HepG2 (cell line): Measurements from ENCODE around the gene TRAK1. TPM values are rescaled to one million over a fixed set of nuclear protein-coding genes. Genes with fewer than 3 reads are reported as not detected.

Source experiments
- ATAC-seq: fragments of 200-7000 bp; cut with Tn5 transposase; 3 replicates; pipeline ENCODE4 v1.9.1; 2020; ENCODE audit warnings: mild to moderate bottlenecking, moderate library complexity
- BruUV-seq: library from RNA; stranded (reverse); fragments of 400-500 nt; replicated peaks from 2 replicates; lab custom pipeline; 2021; lab: Mats Ljungman, UMichigan
- CTCF ChIA-PET: fragments of 300-600 bp; formaldehyde crosslinking; extraction: SDS; loops from one replicate; lab custom pipeline; 2021; ENCODE audit warnings: low total read pairs, inconsistent platforms, low intra/inter-chr PET ratio; lab: Yijun Ruan, JAX
- POLR2A ChIA-PET: fragments of 350-600 bp; sonication (Branson Sonifier 250); formaldehyde crosslinking; loops from one replicate; lab custom pipeline; 2020; ENCODE audit warnings: antibody characterized with exemption, inconsistent platforms; lab: Yijun Ruan, JAX
- DNase-seq: peaks from one replicate; pipeline ENCODE4 v3.0.0-alpha.2; 2015; ENCODE audit warnings: low spot score
- FAIRE-seq: peaks from 3 replicates; lab custom pipeline; 2011; peaks lifted over from hg19 to GRCh38; lab: Jason Lieb, UNC
- H2AFZ ChIP-seq: one replicate; pipeline ENCODE4 v1.6.1; 2011; ENCODE audit warnings: low read length, inconsistent platforms
- H3K27ac ChIP-seq: fragments of 300-600 bp; 3 replicates; pipeline ENCODE4 v1.8.0; 2011; ENCODE audit warnings: mixed run types, mild to moderate bottlenecking, mixed read lengths, low read length, inconsistent platforms; ENCODE audit not compliant: insufficient read depth; ENCODE audit errors: extremely low read length
- H3K27me3 ChIP-seq, 2 experiments: fragments of 200-600 bp in 1 of 2; 2 replicates in 1 of 2; 3 replicates in 1 of 2; pipeline versions ENCODE4 v1.6.0 to v1.8.0; 2011; ENCODE audit warnings: low read length in 2 of 2, mild to moderate bottlenecking in 2 of 2, moderate library complexity in 2 of 2, inconsistent platforms in 1 of 2; ENCODE audit not compliant: insufficient read depth in 2 of 2, control insufficient read depth in 1 of 2
- H3K36me3 ChIP-seq, 2 experiments: fragments of 200-600 bp in 1 of 2; replicated peaks in 1 of 2; 2 replicates in 1 of 2; 3 replicates in 1 of 2; pipeline versions ENCODE4 v1.5.1 to v1.8.0; 2011; ENCODE audit warnings: low read length in 2 of 2, inconsistent platforms in 1 of 2; ENCODE audit not compliant: insufficient read depth in 2 of 2, control insufficient read depth in 1 of 2
- H3K4me1 ChIP-seq: 2 replicates; pipeline ENCODE4 v1.5.1; 2012; ENCODE audit warnings: low read length, inconsistent platforms; ENCODE audit not compliant: insufficient read depth
- H3K4me2 ChIP-seq: 2 replicates; pipeline ENCODE4 v1.6.0; 2011; ENCODE audit warnings: low read depth, low read length, inconsistent platforms
- H3K4me3 ChIP-seq, 3 experiments: fragments of 200-600 bp in 1 of 3; sonication (generic), shearing (Covaris generic) in 1 of 3; replicated peaks in 1 of 3; 2 replicates each; pipeline ENCODE4 v1.5.1; 2011 to 2016; ENCODE audit warnings: low read length in 3 of 3, inconsistent platforms in 2 of 3, low read depth in 2 of 3, mild to moderate bottlenecking in 2 of 3, control low read depth in 1 of 3, mixed read lengths in 1 of 3; ENCODE audit not compliant: insufficient read depth in 1 of 3
- H3K79me2 ChIP-seq: one replicate; pipeline ENCODE4 v1.6.1; 2011; ENCODE audit warnings: low read length, inconsistent platforms; ENCODE audit not compliant: insufficient read depth
- H3K9ac ChIP-seq: 2 replicates; pipeline ENCODE4 v1.6.0; 2011; ENCODE audit warnings: mild to moderate bottlenecking, low read depth, low read length, inconsistent platforms; ENCODE audit not compliant: insufficient read depth
- H3K9me3 ChIP-seq: 2 replicates; pipeline ENCODE4 v1.5.1; 2012; ENCODE audit warnings: mild to moderate bottlenecking, low read length
- H4K20me1 ChIP-seq: 2 replicates; pipeline ENCODE4 v1.6.0; 2011; ENCODE audit warnings: inconsistent platforms, mild to moderate bottlenecking, low read length, moderate library complexity; ENCODE audit not compliant: insufficient read depth
- CHD2 ChIP-seq: IDR thresholded peaks from 2 replicates; pipeline ENCODE4 v1.6.1; 2011; ENCODE audit warnings: low read depth, low read length, improper control_type of control experiment
- HNF4A ChIP-seq: sonication (generic); formaldehyde crosslinking; IDR thresholded peaks from 2 replicates; pipeline ENCODE4 v1.4.0; 2020; ENCODE audit warnings: missing genetic modification reagents
- ISL2 ChIP-seq: sonication (generic); formaldehyde crosslinking; IDR thresholded peaks from 2 replicates; pipeline ENCODE4 v1.5.0; 2020; ENCODE audit warnings: missing genetic modification reagents
- NFYC ChIP-seq: IDR thresholded peaks from 2 replicates; pipeline ENCODE4 v1.6.1; 2016; ENCODE audit warnings: missing genetic modification reagents, missing compliant biosample characterization
- YEATS2 ChIP-seq: sonication (generic); formaldehyde crosslinking; IDR thresholded peaks from 2 replicates; pipeline ENCODE4 v1.4.0; 2020; ENCODE audit warnings: missing genetic modification reagents, borderline replicate concordance
- ZFYVE20 ChIP-seq: sonication (generic); formaldehyde crosslinking; IDR thresholded peaks from 2 replicates; pipeline ENCODE4 v1.8.0; 2023; ENCODE audit warnings: low read depth, mild to moderate bottlenecking, moderate library complexity, missing genetic modification reagents, borderline replicate concordance
- ZNF766 ChIP-seq: sonication (generic); formaldehyde crosslinking; IDR thresholded peaks from 2 replicates; pipeline ENCODE4 v1.5.0; 2020; ENCODE audit warnings: missing genetic modification reagents, borderline replicate concordance
- ZNF883 ChIP-seq: sonication (generic); formaldehyde crosslinking; IDR thresholded peaks from 2 replicates; pipeline ENCODE4 v1.5.1; 2020; ENCODE audit warnings: mild to moderate bottlenecking, missing genetic modification reagents; ENCODE audit errors: not compliant biosample characterization
- WGBS: methylation state at CpG from one replicate; pipeline ENCODE4 v1.1.6; 2017; ENCODE audit warnings: low lambda C conversion rate; 5-methylcytosine and 5-hydroxymethylcytosine counted together
- in situ Hi-C: cut with HindIII; loops from 2 replicates; pipeline ENCODE4 v1.10.0; 2017; ENCODE audit warnings: low pct_unique_long_range_greater_than_20kb; ENCODE audit not compliant: extremely low pct_ligation_motif_present
- intact Hi-C: fragments of 100-400 bp; cut with micrococcal nuclease; formaldehyde crosslinking; loops from one replicate; pipeline ENCODE4 v1.10.0; 2022; ENCODE audit not compliant: unreplicated experiment
- polyA plus RNA-seq, 8 experiments: library from polyadenylated mRNA; depleted of rRNA in 3 of 8; stranded (reverse) in 7 of 8; unstranded in 1 of 8; fragments of >200 nt; fragmentation: Illumina TruSeq in 4 of 8; extraction: Trizol in 4 of 8; gene quantifications; 2 replicates each; pipeline versions ENCODE4 v1.2.1 to v1.2.3, GENCODE V29; 2011 to 2016; ENCODE audit warnings: low read depth in 4 of 8, missing spikeins in 1 of 8, mixed read lengths in 1 of 8; ENCODE audit not compliant: insufficient read depth in 1 of 8
- total RNA-seq, 5 experiments: library from RNA; depleted of rRNA; stranded (reverse); fragments of >200 nt; fragmentation: Illumina TruSeq; extraction: Trizol; gene quantifications; 2 replicates each; pipeline ENCODE4 v1.2.3, GENCODE V29; 2016; ENCODE audit warnings: low read depth in 1 of 5
- TF ChIP-seq, protein P1 (sequence below): sonication (generic); formaldehyde crosslinking; conservative IDR thresholded peaks from 2 replicates; pipeline ENCODE4 v1.5.0; 2020; ENCODE audit warnings: missing genetic modification reagents
- TF ChIP-seq, protein P2 (sequence below): sonication (generic); formaldehyde crosslinking; IDR thresholded peaks from 2 replicates; pipeline ENCODE4 v1.4.0; 2020; ENCODE audit warnings: missing genetic modification reagents, borderline replicate concordance

Gene TRAK1
- total and polyA plus RNA-seq, 2 of the 13 experiments (the other 11 are each of a cell fraction or from before 2014, with no cell fraction given), result 20.5 to 46.6 TPM

DNA sequence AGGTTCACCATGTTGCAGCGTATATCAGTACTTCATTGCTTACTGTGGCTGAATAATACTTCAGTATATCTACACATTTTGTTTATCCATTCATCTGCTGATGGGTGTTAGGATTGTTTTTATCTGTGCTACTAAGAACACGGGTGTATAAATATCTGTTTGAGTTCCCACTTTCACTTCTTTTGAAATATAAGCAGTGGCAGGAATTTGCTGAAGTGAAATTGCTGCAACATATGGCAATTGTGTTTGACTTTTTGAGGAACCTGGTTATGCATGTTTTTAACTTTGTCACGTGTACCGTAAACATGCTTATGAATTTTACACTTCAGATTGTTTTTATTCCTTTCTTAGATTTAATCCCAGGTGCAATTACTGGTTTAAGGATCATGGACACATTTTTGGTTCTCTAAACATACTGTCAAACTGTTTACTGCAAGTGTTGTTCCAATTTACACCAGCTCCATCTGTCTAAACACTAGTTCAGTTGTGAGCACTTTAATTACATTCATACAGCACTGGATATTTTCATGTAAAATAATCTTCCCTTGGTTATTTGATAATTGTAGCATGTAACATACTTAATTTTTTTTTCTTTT lies 23.1 kb downstream of the TRAK1 start:
- DNase-seq, result no peak
- Histone ChIP-seq H3K36me3 (no peaks in the 10 kb centered on the region), H3K4me2 (no peak overlapping the region), H3K9me3 (no peaks in the 10 kb centered on the region), H3K79me2 (no peaks in the 10 kb centered on the region), H3K27me3 (no peaks in the 10 kb centered on the region), H4K20me1 (peaks cover 2% of the 10 kb centered on the region; the same call in 1 of the 2 replicates), H3K27ac (no peak overlapping the region), H3K4me1 (peaks cover 40% of the 10 kb centered on the region), H3K4me3 (no peak overlapping the region), H3K9ac (no peak overlapping the region), H2AFZ (no peak overlapping the region)
- intact Hi-C loops, result no loop called here
- no peak for TF ChIP-seq ISL2 (CRISPR knock-in tag)
- no peak for TF ChIP-seq HNF4A (CRISPR knock-in tag)
- no peak for TF ChIP-seq ZNF766 (CRISPR knock-in tag)
- no peak for TF ChIP-seq NFYC (CRISPR knock-in tag)
- no peak for TF ChIP-seq YEATS2 (CRISPR knock-in tag)
- TF ChIP-seq ZFYVE20 (CRISPR knock-in tag), result no peak
- TF ChIP-seq, protein P1, sequence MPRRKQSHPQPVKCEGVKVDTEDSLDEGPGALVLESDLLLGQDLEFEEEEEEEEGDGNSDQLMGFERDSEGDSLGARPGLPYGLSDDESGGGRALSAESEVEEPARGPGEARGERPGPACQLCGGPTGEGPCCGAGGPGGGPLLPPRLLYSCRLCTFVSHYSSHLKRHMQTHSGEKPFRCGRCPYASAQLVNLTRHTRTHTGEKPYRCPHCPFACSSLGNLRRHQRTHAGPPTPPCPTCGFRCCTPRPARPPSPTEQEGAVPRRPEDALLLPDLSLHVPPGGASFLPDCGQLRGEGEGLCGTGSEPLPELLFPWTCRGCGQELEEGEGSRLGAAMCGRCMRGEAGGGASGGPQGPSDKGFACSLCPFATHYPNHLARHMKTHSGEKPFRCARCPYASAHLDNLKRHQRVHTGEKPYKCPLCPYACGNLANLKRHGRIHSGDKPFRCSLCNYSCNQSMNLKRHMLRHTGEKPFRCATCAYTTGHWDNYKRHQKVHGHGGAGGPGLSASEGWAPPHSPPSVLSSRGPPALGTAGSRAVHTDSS (CRISPR knock-in tag), result no peak
- no peak for TF ChIP-seq ZNF883
- TF ChIP-seq, protein P2, sequence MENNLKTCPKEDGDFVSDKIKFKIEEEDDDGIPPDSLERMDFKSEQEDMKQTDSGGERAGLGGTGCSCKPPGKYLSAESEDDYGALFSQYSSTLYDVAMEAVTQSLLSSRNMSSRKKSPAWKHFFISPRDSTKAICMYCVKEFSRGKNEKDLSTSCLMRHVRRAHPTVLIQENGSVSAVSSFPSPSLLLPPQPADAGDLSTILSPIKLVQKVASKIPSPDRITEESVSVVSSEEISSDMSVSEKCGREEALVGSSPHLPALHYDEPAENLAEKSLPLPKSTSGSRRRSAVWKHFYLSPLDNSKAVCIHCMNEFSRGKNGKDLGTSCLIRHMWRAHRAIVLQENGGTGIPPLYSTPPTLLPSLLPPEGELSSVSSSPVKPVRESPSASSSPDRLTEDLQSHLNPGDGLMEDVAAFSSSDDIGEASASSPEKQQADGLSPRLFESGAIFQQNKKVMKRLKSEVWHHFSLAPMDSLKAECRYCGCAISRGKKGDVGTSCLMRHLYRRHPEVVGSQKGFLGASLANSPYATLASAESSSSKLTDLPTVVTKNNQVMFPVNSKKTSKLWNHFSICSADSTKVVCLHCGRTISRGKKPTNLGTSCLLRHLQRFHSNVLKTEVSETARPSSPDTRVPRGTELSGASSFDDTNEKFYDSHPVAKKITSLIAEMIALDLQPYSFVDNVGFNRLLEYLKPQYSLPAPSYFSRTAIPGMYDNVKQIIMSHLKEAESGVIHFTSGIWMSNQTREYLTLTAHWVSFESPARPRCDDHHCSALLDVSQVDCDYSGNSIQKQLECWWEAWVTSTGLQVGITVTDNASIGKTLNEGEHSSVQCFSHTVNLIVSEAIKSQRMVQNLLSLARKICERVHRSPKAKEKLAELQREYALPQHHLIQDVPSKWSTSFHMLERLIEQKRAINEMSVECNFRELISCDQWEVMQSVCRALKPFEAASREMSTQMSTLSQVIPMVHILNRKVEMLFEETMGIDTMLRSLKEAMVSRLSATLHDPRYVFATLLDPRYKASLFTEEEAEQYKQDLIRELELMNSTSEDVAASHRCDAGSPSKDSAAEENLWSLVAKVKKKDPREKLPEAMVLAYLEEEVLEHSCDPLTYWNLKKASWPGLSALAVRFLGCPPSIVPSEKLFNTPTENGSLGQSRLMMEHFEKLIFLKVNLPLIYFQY (CRISPR knock-in tag), result no peak
- TF ChIP-seq CHD2, result no peak
- ChIA-PET POLR2A (no interaction called here), CTCF (no interaction called here)
- no TSS peak for BruUV-seq
- ATAC-seq, result no peak
- WGBS, result 96% methylated on average over 4 of the region's 4 CpGs
- in situ Hi-C loops, result loop anchor here (10.0 to 25.0 kb wide), 2 partner anchors 81 to 323 kb away; no protein-coding TSS in a partner anchor
- FAIRE-seq, result no peak
